Panc1 (cell line): ENCODE results near the gene CLCN1.

Source experiments
- POLR2AphosphoS5 ChIP-seq: IDR thresholded peaks from 2 replicates; pipeline ENCODE4 v1.6.1; 2012; ENCODE audit warnings: mild to moderate bottlenecking, low read depth, low read length, moderate library complexity
- TF ChIP-seq, protein P1 (sequence below): fragments of 450-650 bp; IDR thresholded peaks from 2 replicates; pipeline ENCODE4 v1.5.1; 2017; ENCODE audit warnings: mild to moderate bottlenecking

DNA sequence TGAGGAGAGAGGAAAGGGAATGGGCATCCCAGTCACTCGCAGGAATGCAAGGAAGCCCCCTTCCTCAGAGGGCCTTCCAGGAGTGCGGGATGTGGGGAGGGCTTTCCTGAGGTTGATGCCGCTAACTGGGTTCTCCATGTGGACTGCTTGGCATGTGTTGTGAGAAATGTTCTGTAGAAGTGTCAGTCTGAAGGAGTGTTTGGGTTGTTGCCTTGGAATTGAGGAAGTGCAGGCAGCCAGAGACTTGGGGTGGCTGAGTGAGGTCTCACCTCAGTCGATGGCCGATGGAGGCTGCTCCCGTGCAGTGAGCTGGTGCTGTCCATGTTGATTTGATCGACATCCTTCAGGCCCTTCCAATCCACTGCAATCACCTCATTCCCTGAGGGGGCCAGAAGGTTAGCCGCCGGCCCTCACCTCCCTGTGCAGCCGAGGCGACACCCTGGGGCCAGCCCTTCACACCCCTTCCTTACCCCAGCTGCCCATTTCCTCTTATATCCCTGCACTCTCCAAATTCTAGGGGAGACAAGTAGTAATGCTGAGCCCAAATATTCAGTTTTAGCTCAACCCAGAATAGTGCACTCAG lies 44.0 kb downstream of the CLCN1 start:
- no peak for TF ChIP-seq POLR2AphosphoS5
- TF ChIP-seq, protein P1, sequence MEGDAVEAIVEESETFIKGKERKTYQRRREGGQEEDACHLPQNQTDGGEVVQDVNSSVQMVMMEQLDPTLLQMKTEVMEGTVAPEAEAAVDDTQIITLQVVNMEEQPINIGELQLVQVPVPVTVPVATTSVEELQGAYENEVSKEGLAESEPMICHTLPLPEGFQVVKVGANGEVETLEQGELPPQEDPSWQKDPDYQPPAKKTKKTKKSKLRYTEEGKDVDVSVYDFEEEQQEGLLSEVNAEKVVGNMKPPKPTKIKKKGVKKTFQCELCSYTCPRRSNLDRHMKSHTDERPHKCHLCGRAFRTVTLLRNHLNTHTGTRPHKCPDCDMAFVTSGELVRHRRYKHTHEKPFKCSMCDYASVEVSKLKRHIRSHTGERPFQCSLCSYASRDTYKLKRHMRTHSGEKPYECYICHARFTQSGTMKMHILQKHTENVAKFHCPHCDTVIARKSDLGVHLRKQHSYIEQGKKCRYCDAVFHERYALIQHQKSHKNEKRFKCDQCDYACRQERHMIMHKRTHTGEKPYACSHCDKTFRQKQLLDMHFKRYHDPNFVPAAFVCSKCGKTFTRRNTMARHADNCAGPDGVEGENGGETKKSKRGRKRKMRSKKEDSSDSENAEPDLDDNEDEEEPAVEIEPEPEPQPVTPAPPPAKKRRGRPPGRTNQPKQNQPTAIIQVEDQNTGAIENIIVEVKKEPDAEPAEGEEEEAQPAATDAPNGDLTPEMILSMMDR, result no peak
